ENCODE data around the gene YTHDF1.

- TF ChIP-seq, protein P1, sequence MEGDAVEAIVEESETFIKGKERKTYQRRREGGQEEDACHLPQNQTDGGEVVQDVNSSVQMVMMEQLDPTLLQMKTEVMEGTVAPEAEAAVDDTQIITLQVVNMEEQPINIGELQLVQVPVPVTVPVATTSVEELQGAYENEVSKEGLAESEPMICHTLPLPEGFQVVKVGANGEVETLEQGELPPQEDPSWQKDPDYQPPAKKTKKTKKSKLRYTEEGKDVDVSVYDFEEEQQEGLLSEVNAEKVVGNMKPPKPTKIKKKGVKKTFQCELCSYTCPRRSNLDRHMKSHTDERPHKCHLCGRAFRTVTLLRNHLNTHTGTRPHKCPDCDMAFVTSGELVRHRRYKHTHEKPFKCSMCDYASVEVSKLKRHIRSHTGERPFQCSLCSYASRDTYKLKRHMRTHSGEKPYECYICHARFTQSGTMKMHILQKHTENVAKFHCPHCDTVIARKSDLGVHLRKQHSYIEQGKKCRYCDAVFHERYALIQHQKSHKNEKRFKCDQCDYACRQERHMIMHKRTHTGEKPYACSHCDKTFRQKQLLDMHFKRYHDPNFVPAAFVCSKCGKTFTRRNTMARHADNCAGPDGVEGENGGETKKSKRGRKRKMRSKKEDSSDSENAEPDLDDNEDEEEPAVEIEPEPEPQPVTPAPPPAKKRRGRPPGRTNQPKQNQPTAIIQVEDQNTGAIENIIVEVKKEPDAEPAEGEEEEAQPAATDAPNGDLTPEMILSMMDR (IDR thresholded peaks at IDR 0.05; ENCODE audit: poor library complexity), result no peak
- no peak for TF ChIP-seq EZH2 (IDR thresholded peaks at IDR 0.05; ENCODE audit: borderline replicate concordance)
- TF ChIP-seq EZH2phosphoT487 (IDR thresholded peaks at IDR 0.05; ENCODE audit: low read depth, severe bottlenecking, unreplicated experiment), result no peak
Measured at GRCh38 chr20:63155266-63156165, 60.4 kb downstream of the YTHDF1 start.

Measured in hepatocyte (in vitro differentiated cells).